SIG-M5 treated with dmso at 0.1 percent for 504 hours (cell line): ENCODE results near the gene OR2A7.
"Not testable (repeated sequence)": the region's sequence is repeated elsewhere in the genome, so short reads cannot be mapped to it uniquely, and the experiment has no call there.

Experiments used
- DNase-seq: peaks from one replicate; lab custom pipeline; 2025; ENCODE audit not compliant: unreplicated experiment; lab: John Stamatoyannopoulos, UW

OR2A7 gene

GRCh38 chr7:144264692-144265091, at the start of gene OR2A7:
Gene OR2A7 (minus strand): TSS chr7:144264792. CDS start chr7:144259628, 5,164 bp downstream.
- not testable (repeated sequence) for DNase-seq

GRCh38 chr7:144311872-144312469, 47.4 kb upstream of the OR2A7 start, which contains the start of gene OR2A1:
Gene OR2A1 (plus strand): TSS chr7:144312419. CDS start chr7:144318125, 5,706 bp downstream.
- DNase-seq, result not testable (repeated sequence)

GRCh38 chr7:144311218-144311617, 46.6 kb upstream of the OR2A7 start:
- DNase-seq, result not testable (repeated sequence)

GRCh38 chr7:144309702-144310101, 45.1 kb upstream of the OR2A7 start:
- DNase-seq, result not testable (repeated sequence)

GRCh38 chr7:144305156-144305555, 40.6 kb upstream of the OR2A7 start:
- DNase-seq, result not testable (repeated sequence)

GRCh38 chr7:144303607-144304006, 39.0 kb upstream of the OR2A7 start:
- DNase-seq, result not testable (repeated sequence)

- DNase-seq, result not testable (repeated sequence)
Observed at GRCh38 chr7:144302578-144303303, 38.1 kb upstream of the OR2A7 start.

- DNase-seq, result not testable (repeated sequence)
Observed at GRCh38 chr7:144293794-144294499, 29.4 kb upstream of the OR2A7 start.

- DNase-seq, result not testable (repeated sequence)
Observed at GRCh38 chr7:144292384-144293161, 28.0 kb upstream of the OR2A7 start.

- DNase-seq, result not testable (repeated sequence)
Observed at GRCh38 chr7:144291607-144292006, 27.0 kb upstream of the OR2A7 start.

GRCh38 chr7:144287171-144287784, 22.7 kb upstream of the OR2A7 start:
- DNase-seq, result not testable (repeated sequence)

- not testable (repeated sequence) for DNase-seq
Observed at GRCh38 chr7:144283716-144284115, 19.1 kb upstream of the OR2A7 start.

- DNase-seq, result not testable (repeated sequence)
Observed at GRCh38 chr7:144282490-144282889, 17.9 kb upstream of the OR2A7 start.

GRCh38 chr7:144281981-144282380, 17.4 kb upstream of the OR2A7 start:
- not testable (repeated sequence) for DNase-seq

GRCh38 chr7:144280010-144280409, 15.4 kb upstream of the OR2A7 start:
- not testable (repeated sequence) for DNase-seq

GRCh38 chr7:144275281-144275680, 10.7 kb upstream of the OR2A7 start:
- not testable (repeated sequence) for DNase-seq

- DNase-seq, result not testable (repeated sequence)
Observed at GRCh38 chr7:144269188-144269587, 4.6 kb upstream of the OR2A7 start, which contains the start of gene CTAGE8. Gene CTAGE8 (minus strand): TSS chr7:144269288. CDS start chr7:144269250, 38 bp downstream.

- not testable (repeated sequence) for DNase-seq
Observed at GRCh38 chr7:144262128-144262527, 2.5 kb downstream of the OR2A7 start.

- DNase-seq, result not testable (repeated sequence)
Observed at GRCh38 chr7:144259067-144259466, 5.5 kb downstream of the OR2A7 start.

- no peak for DNase-seq
Observed at GRCh38 chr7:144256112-144256511, 8.5 kb downstream of the OR2A7 start.
